Adrenal gland (tissue), 12 donors: Measurements from ENCODE around the gene SBF1. TPM values are rescaled to one million over a fixed set of nuclear protein-coding genes. Genes with fewer than 3 reads are reported as not detected.

ENCODE experiments used
- DNase-seq, 7 donors: peaks; one replicate each; pipeline ENCODE4 v3.0.0-alpha.2; 2019 to 2020
- H3K27ac ChIP-seq, 5 donors: fragments of 200-600 bp; sonication (generic) in 4 of 5; 1 replicate in 3 of 5; 2 replicates in 2 of 5; pipeline versions ENCODE4 v1.5.1 to v1.8.0; 2016 to 2020; ENCODE audit warnings: mild to moderate bottlenecking in 1 of 5
- H3K27me3 ChIP-seq: fragments of 200-600 bp; 2 replicates; pipeline ENCODE4 v1.8.0; 2021
- H3K36me3 ChIP-seq, 2 donors: fragments of 200-600 bp; replicated peaks in 1 of 2; 1 replicate in 1 of 2; 2 replicates in 1 of 2; pipeline versions ENCODE4 v1.5.1 to v1.8.0; 2018 to 2022
- H3K4me1 ChIP-seq, 2 donors: fragments of 200-600 bp; replicated peaks in 1 of 2; 1 replicate in 1 of 2; 2 replicates in 1 of 2; pipeline versions ENCODE4 v1.5.1 to v1.8.0; 2018 to 2021
- H3K4me3 ChIP-seq, 4 donors: fragments of 200-600 bp; sonication (generic) in 3 of 4; one replicate each; pipeline ENCODE4 v1.5.1; 2016 to 2018
- H3K9me3 ChIP-seq, 3 donors: fragments of 200-600 bp; sonication (generic) in 1 of 3; replicated peaks in 1 of 3; 1 replicate in 2 of 3; 2 replicates in 1 of 3; pipeline versions ENCODE4 v1.5.1 to v1.8.0; 2016 to 2021
- POLR2A ChIP-seq, 2 donors: fragments of 450-650 bp; IDR thresholded peaks; one replicate each; pipeline ENCODE4 v1.6.1; 2017; ENCODE audit warnings: antibody characterized with exemption in 2 of 2, mild to moderate bottlenecking in 2 of 2, moderate library complexity in 1 of 2
- WGBS, 4 donors: extraction: QIAGEN DNeasy Blood & Tissue Kit in 2 of 4; methylation state at CpG; one replicate each; pipeline versions ENCODE4 v1.1.5 to v1.1.7; 2013 to 2017; 5-methylcytosine and 5-hydroxymethylcytosine counted together
- intact Hi-C, 2 donors: fragments of 100-400 bp; cut with DNase I; formaldehyde crosslinking; loops; one replicate each; pipeline versions ENCODE4 v1.14.1 to v1.15.0; 2022 to 2023
- polyA plus RNA-seq, 3 donors: library from polyadenylated mRNA; stranded (reverse); fragments of 200-250 nt in 2 of 3; fragments of 350-450 nt in 1 of 3; fragmentation: Illumina TruSeq in 1 of 3; extraction: RNeasy Lipid Tissue Mini Kit (QIAGEN cat#74804) in 1 of 3; gene quantifications; one replicate each; pipeline ENCODE4 v1.2.3, GENCODE V29; 2013 to 2014
- total RNA-seq, 9 donors: library from RNA; depleted of rRNA in 4 of 9; stranded (reverse); fragments of >200 nt in 4 of 9; fragments of 120-200 nt in 1 of 9; fragmentation: NEBNext Ultra II Directional in 1 of 9; extraction: Animal tissue kit (Norgen Biotek cat#: 25700) in 1 of 9; gene quantifications; one replicate each; pipeline versions ENCODE4 v1.1.0 to v1.2.4, GENCODE V29; 2013 to 2023
- TF ChIP-seq, protein P1 (sequence below), 6 experiments: fragments of 450-650 bp in 4 of 6; fragments of 200-600 bp in 2 of 6; sonication (generic) in 1 of 6; IDR thresholded peaks; 1 replicate in 5 of 6; 2 replicates in 1 of 6; pipeline versions ENCODE4 v1.5.1 to v1.8.0; 2016 to 2021; ENCODE audit warnings: antibody characterized with exemption in 6 of 6, mild to moderate bottlenecking in 2 of 6, moderate library complexity in 1 of 6
- donor health status: healthy with polysubstance abuse.
- donor health status: Bipolar disorder and iron deficiency.
- donor health status: DM: yes; HTN: yes; CAD: no.
- donor health status: DM: no; HTN: no; CAD: no.
- donor health status: DM: no; HTN: no; CAD: no.
- donor health status: DM: yes; HTN: yes; CAD: no.

Gene SBF1
- total and polyA plus RNA-seq, 12 donors = 8.4 to 117 (median 72.9) TPM

DNA sequence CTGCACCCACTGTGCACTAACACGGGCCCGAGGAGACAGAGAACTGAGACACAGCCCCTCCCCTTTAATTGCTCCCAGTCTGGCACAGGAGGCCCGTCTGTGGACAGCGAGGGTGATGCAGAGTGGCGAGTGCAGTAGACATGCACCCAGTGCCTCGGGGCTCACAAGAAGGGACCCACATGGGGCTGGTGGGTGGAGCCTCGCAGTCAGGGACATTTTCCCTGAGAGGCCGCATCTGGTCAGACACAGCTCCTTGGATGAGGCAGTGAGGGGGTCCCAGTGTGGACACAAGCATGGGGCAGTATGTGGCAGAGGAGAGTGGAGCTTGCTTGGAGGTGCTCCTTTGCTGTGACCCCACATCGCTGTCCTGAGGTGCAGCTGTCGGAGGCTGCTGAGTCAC, 54.8 kb downstream of the SBF1 start:
- H3K27ac ChIP-seq = no peak overlapping the region
- no peaks in the 10 kb centered on the region for H3K9me3 ChIP-seq
- no peak overlapping the region for H3K4me3 ChIP-seq
- peaks cover 0 to 95% of the 10 kb centered on the region in 2 donors for H3K36me3 ChIP-seq
- no peaks in the 10 kb centered on the region for H3K27me3 ChIP-seq
- intact Hi-C loops = no loop called here
- H3K4me1 ChIP-seq = no peaks in the 10 kb centered on the region
- 91 to 94% (median 93%) methylated on average over 6 to 10 of the region's 10 CpGs for WGBS, 4 donors
- TF ChIP-seq POLR2A (IDR thresholded peaks at IDR 0.05) = no peak
- TF ChIP-seq, protein P1, sequence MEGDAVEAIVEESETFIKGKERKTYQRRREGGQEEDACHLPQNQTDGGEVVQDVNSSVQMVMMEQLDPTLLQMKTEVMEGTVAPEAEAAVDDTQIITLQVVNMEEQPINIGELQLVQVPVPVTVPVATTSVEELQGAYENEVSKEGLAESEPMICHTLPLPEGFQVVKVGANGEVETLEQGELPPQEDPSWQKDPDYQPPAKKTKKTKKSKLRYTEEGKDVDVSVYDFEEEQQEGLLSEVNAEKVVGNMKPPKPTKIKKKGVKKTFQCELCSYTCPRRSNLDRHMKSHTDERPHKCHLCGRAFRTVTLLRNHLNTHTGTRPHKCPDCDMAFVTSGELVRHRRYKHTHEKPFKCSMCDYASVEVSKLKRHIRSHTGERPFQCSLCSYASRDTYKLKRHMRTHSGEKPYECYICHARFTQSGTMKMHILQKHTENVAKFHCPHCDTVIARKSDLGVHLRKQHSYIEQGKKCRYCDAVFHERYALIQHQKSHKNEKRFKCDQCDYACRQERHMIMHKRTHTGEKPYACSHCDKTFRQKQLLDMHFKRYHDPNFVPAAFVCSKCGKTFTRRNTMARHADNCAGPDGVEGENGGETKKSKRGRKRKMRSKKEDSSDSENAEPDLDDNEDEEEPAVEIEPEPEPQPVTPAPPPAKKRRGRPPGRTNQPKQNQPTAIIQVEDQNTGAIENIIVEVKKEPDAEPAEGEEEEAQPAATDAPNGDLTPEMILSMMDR (IDR thresholded peaks at IDR 0.05) = no peak
- DNase-seq = no peak

DNA sequence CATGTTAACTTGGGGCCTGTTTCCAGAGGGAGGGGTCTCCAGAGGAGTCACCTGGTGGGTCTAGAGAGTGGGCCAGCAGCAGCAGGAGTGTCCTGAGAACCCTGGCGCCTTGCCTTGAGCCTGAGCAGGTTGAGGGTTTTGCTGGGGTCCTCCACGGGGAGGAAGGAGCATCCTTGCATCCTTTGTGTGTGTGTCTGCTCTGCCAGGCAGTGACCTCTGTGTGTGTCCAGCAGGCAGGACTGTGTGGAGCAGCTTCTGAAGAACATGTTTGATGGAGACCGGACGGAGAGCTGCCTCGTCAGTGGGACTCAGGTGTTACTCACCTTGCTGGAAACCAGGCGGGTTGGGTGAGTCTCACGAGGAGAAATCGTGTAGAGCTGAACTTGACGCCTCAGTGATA, 55.7 kb downstream of the SBF1 start:
- Histone ChIP-seq H3K4me1 (no peaks in the 10 kb centered on the region), H3K4me3 (no peak overlapping the region), H3K36me3 (peaks cover 0 to 96% of the 10 kb centered on the region in 2 donors), H3K27me3 (no peaks in the 10 kb centered on the region), H3K27ac (no peak overlapping the region), H3K9me3 (no peaks in the 10 kb centered on the region)
- TF ChIP-seq, protein P1 (IDR thresholded peaks at IDR 0.05) = no peak
- TF ChIP-seq POLR2A (IDR thresholded peaks at IDR 0.05) = no peak
- 91 to 97% (median 92%) methylated on average over 9 of the region's 9 CpGs for WGBS, 4 donors
- DNase-seq = no peak
- intact Hi-C loops = no loop called here

DNA sequence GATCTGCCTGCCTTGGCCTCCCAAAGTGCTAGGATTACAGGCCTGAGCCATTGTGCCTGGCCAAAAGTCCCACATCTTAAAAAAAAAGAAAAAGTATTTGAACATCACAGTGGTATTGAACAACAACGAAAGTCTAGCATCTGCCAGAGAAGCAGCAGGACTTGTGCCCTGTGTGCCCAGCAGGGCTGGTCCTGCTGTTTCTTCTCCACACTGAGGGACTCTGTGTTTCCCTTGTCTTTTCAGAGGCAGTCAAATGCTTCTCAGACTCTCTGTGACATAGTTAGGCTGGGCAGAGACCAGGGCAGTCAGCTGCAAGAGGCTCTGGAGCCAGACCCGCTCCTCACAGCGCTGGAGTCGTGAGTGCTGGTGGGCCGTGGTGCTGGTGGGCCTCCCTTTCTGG, 56.2 kb downstream of the SBF1 start:
- Histone ChIP-seq H3K9me3 (no peaks in the 10 kb centered on the region), H3K4me1 (no peaks in the 10 kb centered on the region), H3K4me3 (no peak overlapping the region), H3K27ac (no peak overlapping the region), H3K36me3 (peaks cover 0 to 96% of the 10 kb centered on the region in 2 donors), H3K27me3 (no peaks in the 10 kb centered on the region)
- WGBS, 4 donors = 92 to 100% (median 96%) methylated on average over 2 to 5 of the region's 5 CpGs
- TF ChIP-seq, protein P1 (IDR thresholded peaks at IDR 0.05) = no peak
- no peak for TF ChIP-seq POLR2A (IDR thresholded peaks at IDR 0.05)
- DNase-seq = no peak
- intact Hi-C loops = no loop called here

DNA sequence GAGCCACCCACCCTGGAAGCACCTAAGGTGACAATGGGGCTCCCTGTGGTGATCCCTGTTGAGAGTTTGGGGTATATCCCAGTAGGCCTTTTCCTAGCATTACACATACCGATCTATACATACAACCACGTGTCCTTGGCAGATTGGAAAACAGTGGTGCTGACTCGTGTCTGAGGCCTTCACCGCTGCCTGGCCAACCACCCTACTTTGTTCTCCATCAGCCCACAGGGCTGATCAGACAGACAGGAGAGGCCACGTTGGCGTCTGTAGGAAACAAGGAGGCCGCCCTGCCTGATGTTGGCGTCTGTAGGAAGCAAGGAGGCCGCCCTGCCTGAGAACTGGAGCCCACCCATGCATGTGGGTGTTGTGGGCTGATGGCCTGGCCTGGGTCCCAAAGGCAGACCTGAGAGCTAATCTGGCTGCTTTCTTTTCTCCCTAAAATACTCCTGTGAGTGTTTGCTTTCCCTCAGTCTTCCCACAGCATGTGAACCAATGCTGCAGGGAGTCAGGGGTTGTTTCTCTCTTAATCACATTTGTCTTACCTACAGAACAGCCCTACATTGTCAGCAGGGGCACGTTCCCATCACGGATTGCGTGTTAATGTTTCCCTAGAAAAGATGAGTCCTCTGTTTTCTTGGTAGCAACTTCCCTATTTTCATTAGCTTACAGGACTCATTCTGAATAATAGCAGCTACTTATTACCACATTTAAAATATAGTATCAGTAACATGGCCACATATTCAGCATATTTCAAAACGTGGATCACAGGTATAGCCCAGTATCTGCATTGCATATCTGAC, 57.2 kb downstream of the SBF1 start:
- H3K27me3 ChIP-seq = no peaks in the 10 kb centered on the region
- TF ChIP-seq POLR2A (IDR thresholded peaks at IDR 0.05) = no peak
- TF ChIP-seq, protein P1 (IDR thresholded peaks at IDR 0.05) = no peak
- no peak for DNase-seq
- intact Hi-C loops = no loop called here
- no peaks in the 10 kb centered on the region for H3K4me1 ChIP-seq
- no peak overlapping the region for H3K4me3 ChIP-seq
- no peaks in the 10 kb centered on the region for H3K9me3 ChIP-seq
- no peak overlapping the region for H3K27ac ChIP-seq
- H3K36me3 ChIP-seq = peaks cover 0 to 93% of the 10 kb centered on the region in 2 donors
- 82 to 85% (median 84%) methylated on average over 10 to 13 of the region's 13 CpGs for WGBS, 4 donors
